Stimulated activated CD4-positive, alpha-beta T cell treated with anti-CD3 and anti-CD28 coated beads, Interleukin-12 subunit alpha, Interleukin-12 subunit beta, amount 100 ng/mL, for 24 hours (primary cell): Measurements from ENCODE around the gene FMN2.

ENCODE experiments used
- DNase-seq, 2 experiments: peaks; one replicate each; pipeline ENCODE4 v3.0.0-alpha.2; 2020; ENCODE audit warnings: low read depth in 2 of 2

Gene FMN2

GRCh38 chr1:240198376-240198775 lies 106.7 kb downstream of the FMN2 start:
- DNase-seq, result no peak

DNA sequence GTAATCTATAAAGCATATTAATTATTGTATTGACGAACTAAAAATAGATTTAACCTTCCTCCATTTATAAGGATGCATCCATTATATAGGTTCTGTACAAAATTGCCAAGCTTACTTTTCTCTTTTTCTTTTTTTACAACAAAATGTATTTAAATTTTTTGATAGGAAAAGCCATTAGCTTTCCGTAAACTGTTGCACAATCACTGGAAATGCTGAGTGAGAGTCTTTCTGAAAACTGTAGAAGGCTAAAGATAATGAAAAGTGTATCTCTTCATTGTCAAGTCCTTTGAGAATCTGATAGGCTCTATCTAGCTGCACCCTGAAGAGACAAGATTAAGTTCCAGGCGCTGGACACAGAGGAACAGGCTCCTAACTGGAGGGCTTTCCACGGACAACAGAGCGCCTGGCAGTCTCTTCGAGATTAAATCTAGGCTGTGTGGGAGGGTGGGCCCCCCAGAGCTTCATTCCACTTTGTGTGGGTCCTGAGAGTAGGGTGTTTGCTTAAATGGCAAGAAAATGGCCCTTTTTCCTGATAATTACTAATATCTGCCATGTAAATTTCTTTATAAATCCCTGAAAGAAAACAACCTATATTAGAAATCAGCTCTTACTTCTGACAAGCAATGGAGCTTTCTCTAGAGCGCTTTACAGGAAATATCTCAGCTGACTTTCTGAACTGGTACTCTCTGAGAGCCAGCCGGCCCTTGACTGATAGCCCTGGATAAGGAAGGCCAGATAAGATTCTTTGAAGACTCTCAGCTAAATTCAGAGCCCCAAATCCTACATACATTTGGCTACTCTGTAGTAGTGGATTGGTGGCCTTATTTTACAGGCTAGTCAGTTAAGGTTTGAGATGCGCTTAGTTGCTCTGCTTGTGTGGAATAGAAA lies 108.3 kb downstream of the FMN2 start:
- DNase-seq, result no peak

DNA sequence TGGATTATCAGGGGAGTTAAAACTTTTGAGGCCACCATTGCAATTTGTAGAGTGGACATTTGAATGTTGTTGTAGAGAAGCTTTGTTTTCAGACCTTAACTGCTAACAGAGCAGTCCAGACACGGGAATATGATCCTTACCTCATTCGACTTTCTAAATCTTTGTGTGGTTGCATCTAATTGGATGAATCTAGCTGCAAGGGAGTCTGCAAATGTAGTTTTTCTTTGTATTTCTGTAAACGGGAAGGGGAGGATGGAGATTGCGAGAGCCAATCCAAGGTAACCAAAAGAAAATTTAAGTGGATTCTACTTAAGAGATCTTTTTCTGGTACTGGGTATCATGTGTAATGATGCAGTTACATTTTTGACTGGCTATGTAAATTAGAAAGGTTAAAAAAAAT lies 110.2 kb downstream of the FMN2 start:
- no peak for DNase-seq

DNA sequence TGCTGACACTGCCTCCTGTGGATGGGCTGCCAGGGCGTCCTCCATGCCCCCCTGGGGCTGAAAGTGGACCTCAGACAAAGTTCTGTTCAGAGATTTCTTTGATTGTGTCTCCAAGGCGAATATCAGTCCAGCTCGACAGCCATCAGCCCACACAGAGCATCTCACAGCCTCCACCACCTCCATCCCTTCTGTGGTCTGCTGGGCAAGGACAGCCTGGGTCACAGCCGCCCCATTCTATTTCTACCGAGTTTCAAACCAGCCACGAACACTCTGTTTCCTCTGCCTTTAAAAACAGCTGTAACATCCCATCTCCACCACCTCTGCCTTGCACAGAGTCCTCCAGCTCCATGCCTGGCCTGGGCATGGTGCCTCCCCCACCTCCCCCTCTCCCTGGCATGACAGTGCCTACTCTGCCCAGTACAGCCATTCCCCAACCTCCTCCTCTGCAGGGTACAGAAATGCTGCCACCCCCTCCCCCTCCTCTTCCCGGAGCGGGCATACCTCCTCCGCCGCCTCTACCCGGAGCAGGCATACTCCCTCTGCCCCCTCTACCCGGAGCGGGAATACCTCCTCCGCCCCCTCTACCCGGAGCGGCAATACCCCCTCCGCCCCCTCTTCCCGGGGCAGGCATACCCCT lies 115.5 kb downstream of the FMN2 start:
- no peak for DNase-seq

DNA sequence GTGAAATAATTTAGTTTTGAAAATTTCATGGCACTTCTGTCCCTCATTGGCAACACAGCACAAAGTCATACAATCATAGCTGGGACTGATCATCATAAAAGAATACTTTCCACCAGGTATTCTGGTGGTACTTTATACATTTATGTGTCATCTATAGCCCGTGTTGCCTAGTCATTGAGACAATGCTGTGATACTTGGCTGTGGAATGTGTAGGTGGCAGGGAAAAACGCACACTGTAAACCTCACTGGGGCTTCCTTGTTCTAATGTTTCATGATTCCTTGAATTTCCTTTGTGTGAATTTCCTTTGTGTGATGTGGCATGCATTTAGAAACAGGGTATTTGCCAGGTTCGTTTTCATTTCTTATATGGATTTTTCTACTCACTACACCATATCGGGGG lies 118.3 kb downstream of the FMN2 start:
- DNase-seq, result no peak

GRCh38 chr1:240212556-240212955 lies 120.9 kb downstream of the FMN2 start:
- DNase-seq, result no peak

GRCh38 chr1:240217403-240217802 lies 125.7 kb downstream of the FMN2 start:
- no peak for DNase-seq

DNA sequence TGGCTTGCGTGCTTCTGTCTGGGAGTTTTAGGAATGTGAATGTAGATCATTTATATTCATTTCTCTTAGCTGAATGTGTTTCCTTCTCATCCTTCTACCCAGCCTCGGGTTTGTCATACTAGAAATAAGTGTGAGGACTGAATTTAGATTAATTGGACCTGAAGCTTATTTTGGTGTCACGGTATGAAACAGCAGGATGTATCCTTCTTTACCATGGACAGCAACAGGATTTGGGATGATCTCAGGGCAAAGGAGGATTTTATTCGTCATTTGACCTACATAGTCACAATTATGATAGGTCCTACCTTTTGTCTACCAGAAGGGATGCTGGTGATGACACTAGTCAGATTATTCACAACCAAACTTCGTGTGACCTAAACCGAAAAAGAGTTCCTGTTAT lies 127.4 kb downstream of the FMN2 start:
- no peak for DNase-seq

GRCh38 chr1:240226102-240226501 lies 134.4 kb downstream of the FMN2 start:
- no peak for DNase-seq

DNA sequence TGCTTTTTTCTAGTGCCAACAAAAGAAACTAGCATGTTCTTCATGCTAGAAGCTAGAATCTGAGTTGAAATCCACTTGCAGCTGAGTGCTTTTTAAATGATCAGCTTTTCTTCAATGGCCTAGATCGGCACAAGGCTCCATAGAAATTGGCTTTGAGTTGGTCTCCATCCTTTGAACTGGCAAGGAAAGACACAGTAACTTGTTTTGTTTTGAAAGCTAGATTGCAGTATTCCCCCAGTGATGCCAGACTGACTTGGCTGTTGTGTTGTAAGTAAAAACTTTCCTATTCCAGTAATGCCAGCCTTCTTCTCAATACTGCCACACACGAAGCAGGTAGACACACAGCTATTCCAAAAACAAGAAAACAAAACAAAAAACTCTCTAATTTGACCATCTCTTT lies 139.1 kb downstream of the FMN2 start:
- no peak for DNase-seq

GRCh38 chr1:240232530-240232929 lies 140.8 kb downstream of the FMN2 start:
- no peak for DNase-seq

GRCh38 chr1:240234485-240235210 lies 143.0 kb downstream of the FMN2 start:
- no peak for DNase-seq

DNA sequence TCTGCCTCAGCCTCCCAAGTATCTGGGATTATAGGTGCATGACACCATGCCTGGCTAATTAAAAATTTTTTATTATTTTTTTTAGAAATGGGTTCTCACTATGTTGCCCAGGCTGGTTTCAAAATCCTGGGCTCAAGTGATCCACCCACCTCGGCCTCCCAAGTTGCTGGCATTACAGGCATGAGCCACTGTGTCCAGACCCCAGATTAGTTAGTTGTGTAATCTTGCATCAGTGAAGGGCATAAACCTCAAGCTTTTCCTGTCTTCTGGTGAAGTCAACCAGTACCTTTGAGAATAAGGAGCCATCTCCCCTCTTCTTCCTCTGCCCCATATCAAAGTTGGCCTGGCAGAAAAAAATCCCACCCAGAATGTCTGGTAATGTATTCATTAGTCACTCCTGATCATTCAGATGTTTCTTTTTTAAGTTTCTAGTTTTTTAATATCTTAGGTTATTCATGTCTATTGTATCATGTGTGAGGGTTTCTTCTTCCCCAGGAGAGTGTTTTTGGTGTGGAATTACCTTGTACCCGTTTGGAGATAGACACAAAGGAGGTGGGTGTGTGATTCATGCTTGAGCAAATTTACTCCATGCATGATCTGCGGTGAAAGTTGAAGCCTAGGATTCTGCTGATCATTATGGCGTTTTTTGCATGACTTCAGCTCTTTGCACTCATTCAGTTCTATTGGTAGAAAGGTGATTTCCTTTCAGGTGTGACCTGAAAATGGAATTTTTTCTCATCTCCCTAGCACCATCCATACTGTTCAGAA lies 144.0 kb downstream of the FMN2 start:
- DNase-seq, result no peak

DNA sequence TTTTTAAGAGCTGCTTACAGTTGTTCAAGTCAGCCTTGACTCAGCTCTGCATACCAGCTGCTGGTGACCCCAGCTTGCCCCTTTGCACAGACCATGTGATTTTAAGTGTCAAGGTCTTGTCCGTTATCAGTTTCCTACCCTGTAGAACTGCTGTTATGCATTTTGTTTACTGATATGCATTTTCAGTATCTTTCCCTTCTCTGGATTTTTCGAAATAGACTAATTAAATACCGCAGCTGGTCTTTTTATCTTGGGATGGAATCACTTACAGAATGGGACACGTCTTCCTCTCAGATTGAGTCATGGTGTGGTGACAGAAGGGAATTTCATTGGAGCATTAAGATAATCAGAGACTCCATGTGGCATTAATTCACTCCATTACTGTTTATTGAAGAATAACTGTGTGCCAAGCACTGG lies 145.6 kb downstream of the FMN2 start:
- no peak for DNase-seq

GRCh38 chr1:240239309-240239708 lies 147.6 kb downstream of the FMN2 start:
- DNase-seq, result no peak

GRCh38 chr1:240241278-240241677 lies 149.6 kb downstream of the FMN2 start:
- no peak for DNase-seq

- no peak for DNase-seq
Measured at GRCh38 chr1:240242601-240243144, 151.0 kb downstream of the FMN2 start.

DNA sequence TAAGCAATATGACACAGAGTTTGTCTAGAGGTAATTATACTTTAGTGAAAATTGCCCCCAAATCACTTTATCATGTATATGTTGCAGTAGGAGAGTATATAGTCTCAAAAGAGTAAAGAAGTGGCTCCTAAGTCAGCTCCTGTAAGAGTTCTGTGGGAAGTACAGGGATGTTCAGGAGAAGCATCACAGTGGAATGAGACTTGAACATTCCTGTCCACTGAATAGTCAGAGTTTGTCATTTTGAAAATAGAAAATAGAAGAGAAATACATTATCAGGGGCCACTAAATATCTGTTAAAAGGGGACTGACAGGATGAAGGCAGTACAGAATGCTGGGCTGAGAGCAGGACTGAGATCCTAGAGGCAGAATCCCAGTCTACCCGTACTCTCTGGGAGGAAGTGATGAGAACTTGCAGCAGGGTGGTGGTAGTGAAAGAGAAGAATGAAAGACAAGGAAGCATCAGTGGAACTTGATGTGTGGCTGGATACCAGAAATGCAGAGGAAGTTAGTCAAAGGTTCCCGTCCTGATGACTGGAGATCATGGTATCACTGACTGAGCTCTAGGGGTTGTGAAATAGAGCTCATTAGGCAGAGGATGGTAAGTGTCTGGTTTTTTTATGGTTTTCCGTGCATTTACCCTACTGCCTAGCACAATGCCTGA lies 153.4 kb downstream of the FMN2 start:
- DNase-seq, result no peak

- DNase-seq, result no peak
Measured at GRCh38 chr1:240245629-240246020, 153.9 kb downstream of the FMN2 start.

DNA sequence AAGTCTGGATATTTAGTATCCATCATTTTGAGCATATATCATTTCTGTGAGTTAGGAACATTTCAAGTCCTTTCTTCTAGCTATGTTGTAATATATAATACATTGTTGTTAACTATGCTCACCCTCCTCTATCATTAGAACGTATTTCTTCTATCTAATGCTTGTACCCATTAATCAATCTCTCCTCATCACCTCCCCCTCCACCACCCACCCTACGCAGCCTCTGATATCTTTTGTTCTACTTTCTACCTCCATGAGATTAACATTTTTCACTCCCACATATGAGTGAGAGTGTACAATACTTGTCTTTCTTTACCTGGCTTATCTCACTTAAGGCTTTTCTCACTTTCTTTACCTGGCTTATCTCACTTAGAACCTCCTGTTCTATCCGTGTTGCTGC lies 156.2 kb downstream of the FMN2 start:
- DNase-seq, result no peak

GRCh38 chr1:240254006-240254405 lies 162.3 kb downstream of the FMN2 start:
- DNase-seq, result no peak
